ENCODE results near the gene MRPS18C. TPM values are rescaled to one million over a fixed set of nuclear protein-coding genes. Genes with fewer than 3 reads are reported as not detected.
"Not testable (repeated sequence)": the region's sequence is repeated elsewhere in the genome, so short reads cannot be mapped to it uniquely, and the experiment has no call there.

MRPS18C gene
- 19.9 TPM for total RNA-seq

DNA sequence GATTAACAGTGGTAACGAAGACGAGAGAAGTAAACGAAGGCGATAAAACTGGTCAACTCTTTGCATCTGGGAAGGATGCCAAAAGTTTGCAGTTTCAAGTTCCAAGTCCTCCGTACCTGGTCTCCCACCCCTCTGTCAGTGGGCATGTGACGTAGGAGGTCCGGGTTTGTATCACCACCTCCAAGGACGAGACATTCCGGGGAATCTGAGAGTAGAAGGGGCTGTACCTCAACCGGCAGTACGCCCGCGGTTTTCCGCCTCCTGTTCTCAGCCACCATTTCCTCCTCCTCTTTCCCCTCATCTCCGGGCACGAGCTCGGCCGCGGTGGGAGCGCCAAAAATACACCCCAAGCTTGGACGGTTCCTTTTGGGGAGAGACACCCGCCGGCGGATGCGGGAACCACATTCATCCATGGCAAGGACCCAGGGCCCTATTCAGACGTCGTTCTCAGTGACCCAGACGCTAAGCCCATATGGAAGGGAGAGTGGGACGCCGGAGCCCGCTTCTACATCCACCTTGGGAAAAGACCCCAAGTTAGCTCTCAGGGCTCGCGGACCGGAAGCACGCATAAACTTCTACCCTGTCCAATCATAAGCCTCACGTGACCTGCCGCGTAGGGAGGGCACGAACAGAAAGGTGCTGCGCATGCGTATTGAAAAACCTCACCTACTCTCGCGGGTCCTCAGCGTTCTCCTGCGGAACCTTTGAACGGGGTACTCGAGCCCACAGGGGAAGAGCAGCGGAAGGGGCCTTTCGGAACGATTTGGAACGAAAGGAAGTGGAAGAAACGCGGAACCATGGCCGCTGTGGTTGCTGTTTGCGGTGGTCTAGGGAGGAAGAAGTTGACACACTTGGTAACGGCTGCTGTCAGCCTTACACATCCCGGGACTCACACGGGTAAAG, at the start of gene MRPS18C, which contains the start of gene HELQ:
Gene MRPS18C, plus strand, starts transcription at position 778 of the 903 bp plus-strand sequence. Its CDS starts 20 bp downstream, at position 798.
Gene HELQ, minus strand, starts transcription at position 543 of the 903 bp plus-strand sequence. Its CDS starts 130 bp downstream, at position 413.
- DNase-seq = peak; percentile 99

DNA sequence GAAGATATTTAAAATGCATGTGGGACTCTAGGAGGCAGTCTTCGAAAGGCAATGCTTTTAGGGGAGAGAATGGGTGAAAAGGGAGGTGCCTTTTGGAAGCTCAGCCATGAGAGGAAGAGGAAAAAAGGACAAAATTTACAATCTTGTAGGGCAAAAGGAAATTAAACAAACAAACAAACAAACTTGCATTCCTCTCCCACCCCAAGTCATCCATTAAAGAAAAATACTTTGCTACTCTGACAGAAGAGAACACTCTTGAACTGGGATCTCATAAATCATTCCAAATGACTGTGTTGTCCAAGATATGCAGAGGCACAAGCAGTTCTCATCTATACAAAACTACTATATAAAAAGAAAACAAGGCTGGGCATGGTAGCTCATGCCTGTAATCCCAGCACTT, 47.0 kb upstream of the MRPS18C start:
- no peak for DNase-seq

DNA sequence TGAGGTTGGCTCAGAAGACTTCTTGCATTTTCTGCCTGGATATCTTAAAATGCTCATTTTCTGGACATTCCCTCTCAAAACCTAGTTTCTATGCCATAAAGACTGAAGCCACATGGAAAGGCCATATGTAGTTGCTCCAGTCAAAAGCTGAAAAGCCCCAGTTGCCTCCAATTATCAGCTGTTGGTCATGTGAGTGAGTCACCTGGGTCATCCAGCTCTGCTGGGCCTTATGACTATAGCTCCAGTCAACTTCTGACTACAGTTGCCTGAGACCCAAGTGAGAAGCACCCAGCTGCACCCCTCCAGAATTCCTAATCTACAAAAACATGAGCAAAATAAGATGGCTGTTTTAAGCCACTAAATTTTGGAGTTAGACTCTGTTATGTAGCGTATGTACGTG, 42.2 kb upstream of the MRPS18C start:
- no peak for DNase-seq

DNA sequence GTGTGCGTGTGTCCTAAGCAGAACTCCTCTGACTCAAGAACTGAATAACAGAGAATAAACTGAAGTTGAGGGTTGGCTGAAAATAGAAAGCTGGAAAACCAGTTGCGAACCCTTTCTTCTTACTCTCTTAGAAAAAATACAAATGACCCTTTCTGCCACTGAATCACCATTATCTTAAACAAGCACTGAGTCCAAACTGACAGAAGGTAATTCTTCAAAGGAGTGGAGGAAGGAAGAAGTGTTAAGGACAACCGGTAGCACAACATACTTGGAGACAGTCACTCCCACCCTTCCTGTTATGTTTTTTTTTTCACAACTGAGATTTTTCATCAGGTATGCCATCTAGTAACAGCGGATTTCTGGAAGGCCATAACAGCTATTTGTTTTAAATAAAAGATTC, 38.3 kb upstream of the MRPS18C start:
- DNase-seq = no peak

DNA sequence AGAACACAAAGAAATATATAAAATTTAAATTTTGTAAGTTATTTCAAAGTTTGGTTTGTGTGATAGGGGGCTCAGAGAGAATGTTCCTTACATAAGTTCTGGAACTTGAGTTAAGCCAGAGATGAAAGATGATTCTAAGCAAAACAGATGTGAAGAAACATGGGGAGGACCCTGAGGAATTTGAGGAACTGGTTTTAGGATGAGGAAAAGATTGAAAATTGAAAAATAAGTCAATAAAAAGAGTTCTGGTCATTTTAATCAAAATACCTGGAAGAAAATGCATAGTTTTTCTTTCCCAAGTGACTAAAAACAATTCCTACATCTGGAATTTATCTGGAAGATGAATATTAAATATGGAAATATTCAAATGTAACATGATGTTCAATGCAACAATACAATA, 37.6 kb upstream of the MRPS18C start:
- no peak for DNase-seq

DNA sequence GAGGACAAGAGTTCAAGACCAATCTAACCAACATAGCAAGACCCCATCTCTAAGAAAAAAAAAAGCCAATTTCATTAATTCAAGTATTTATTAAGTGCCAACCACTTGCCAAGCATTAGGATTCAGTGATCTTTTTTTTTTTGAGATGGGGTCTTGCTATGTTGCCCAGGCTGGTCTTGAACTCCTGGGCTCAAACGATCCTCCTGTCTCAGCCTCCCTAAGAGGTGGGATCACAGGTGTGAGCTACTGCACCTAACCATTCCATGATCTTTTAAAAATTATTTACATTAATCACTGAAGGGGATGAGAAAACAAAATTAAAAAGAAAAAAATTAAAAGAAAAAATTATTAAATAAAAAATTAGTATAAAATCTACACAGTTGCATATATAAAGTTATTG, 24.7 kb upstream of the MRPS18C start:
- DNase-seq = no peak

DNA sequence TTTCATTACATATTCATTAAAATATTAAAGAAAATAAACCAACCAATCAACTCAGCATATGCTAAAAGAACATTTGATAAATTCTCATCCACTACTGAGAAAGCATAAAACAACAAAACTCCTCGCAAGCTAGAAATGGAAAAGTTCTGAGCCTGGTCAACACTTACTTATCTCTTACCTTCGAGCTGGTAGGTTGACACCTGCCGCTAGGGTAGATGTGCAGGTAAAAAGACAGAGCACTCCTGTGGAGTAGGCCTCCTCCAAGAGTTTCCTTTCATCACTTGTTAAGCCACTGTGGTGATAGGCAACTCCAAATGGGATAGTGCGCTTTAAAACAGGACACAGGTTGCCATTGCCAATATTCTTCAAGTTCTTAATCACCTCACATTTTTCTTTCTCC, 19.2 kb upstream of the MRPS18C start:
- no peak for DNase-seq

DNA sequence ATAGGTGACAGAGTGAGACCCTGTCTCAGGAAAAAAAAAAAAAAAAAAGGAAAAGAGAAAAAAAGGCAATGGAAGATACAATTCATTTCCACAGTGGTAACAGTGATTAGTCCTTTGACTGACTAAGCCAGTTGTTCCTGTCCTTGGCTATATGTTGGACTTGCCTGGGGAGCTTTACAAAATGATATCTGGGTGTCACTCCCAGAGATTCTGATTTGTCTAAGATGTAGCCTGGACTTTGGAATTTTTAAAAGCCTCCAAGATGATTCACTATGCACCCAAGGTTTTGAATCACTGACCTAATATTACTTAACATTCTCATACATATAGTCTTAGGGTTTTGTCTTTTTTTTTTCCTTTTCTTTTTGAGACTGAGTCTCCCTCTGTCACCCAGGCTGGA, 17.1 kb upstream of the MRPS18C start:
- no peak for DNase-seq

DNA sequence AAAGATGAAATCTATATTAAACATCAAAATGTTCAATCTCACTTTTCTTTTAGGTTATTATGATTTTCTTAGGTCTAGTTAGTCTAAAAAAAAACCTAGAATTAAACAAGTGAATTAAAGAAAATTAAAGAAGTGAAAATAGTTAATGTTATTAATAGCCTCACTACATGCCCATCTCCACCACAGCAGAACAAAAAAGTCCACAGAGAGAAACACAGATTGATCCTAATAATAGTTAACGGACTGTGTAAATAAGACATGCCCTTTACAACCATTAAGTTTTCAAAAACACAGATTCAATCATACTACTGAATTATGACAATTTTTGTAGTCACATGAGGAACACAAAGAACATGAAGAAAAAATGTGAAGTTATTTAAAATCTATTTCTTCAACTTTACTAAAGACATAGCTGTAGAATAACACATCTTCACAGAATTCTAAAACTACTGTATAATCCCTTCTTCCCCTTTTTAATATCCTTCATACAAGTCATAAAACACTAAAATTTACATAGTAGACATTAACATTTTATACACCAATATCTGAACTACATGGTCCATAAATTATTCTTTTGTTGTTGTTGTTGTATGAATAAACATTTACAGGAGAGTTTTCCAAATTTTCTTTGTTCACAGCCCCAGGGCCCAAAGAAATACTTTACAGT, 15.6 kb upstream of the MRPS18C start:
- no peak for DNase-seq

DNA sequence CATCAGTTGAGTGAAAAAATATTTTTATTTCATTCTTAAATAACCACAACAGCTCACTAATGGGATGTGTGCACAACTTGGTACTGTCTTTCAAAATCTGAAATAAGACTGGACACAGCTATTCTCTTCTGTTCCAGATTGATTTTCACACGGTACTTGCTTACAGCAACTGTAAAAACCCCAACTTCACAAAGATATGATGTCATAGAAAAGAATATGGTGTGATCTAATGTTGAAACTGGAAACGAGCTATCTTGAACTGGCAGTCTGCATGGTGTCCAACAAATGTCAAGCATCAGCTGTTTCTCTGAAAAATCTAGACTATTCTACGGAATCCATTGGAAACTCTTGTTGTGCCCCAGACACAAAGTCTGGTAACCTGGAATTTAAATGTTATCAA, 15.0 kb upstream of the MRPS18C start:
- DNase-seq = no peak

DNA sequence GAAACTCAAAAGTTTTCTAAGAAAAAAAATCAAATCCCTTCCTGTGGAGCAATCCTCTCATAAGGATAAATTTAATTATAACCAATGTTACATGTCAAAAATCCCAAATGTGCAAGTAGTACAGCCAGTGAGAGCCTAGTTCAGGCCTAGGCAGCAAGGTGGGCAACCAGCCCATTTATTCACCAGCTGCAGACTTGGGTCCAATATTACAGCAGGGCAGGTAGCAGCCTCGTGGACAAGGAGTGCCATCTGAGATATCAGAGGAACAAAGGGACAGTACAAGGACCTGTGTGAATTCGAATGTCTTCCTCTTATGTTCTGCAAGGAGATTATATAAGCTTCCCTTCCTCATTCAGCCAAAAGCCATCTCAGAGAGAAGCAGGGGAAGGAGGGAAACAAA, 6.8 kb upstream of the MRPS18C start:
- no peak for DNase-seq

DNA sequence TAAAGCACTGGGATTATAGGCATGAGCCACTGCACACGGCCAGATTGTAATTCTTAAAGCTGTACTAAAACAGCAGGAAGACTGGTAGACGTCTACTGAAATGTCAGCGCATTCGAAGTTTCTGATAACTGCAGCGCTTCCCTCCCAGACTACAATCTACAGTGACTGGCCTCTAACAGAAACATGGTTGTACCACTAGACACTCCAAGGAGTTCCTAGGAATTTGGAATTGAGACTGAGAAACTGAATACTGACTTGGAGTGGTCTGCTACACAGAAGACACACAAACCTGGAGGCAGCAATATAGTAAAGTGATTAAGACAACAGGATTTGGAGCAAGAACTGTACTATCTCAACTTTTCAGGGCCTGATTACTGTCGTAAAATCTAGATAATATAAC, 1.2 kb upstream of the MRPS18C start:
- DNase-seq = peak; percentile 25

DNA sequence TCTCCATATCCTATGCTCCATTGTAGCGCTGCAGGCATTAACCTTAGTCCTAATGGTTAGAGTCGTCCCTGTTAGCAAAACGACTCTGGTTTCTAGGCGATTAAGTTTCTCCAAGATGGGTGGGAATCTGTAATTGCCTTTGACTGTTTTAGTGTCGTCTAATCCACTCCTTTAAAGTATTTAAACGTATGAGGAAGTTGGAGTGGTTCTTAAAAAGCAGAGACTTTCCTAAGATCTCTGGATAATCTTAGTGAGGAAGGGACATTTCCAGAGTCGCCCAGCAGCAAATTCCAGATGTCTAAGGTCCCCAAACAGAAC, 285 bp downstream of the MRPS18C start:
- DNase-seq = no peak

DNA sequence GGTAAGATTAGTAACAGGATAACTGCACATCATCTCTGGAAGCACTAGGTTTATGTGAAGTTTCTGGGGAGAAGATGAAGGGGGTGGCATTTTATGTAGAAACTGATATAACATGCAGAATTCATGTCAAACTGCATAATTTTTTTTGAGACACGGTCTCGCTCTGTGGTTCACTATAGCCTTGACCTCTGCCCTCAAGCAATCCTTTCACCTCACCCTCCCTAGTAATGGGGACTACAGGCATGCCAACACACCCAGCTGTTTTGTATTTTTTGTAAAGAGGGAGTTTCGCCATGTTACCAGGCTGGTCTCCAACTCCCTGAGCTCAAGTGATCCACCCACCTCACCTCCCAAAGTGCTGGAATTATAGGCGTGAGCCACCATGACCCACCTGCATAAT, 17.6 kb downstream of the MRPS18C start:
- DNase-seq = no peak

DNA sequence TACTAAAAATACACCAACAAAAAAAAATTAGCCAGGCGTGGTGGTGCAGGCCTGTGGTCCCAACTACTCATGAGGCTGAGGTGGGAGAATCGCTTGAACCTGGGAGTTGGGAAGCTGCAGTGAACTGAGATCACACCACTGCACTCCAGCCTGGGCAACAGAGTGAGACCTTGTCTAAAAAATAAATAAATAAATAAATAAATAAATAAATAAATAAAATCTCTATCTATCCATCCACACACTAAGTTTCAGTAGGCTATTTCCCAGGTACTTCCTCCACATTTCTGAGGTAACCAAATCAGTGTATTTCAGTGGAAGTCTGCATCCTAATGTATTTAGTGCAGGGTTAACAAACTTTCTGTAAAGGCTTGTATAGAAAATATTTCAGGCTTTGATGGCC, 18.1 kb downstream of the MRPS18C start:
- no peak for DNase-seq

DNA sequence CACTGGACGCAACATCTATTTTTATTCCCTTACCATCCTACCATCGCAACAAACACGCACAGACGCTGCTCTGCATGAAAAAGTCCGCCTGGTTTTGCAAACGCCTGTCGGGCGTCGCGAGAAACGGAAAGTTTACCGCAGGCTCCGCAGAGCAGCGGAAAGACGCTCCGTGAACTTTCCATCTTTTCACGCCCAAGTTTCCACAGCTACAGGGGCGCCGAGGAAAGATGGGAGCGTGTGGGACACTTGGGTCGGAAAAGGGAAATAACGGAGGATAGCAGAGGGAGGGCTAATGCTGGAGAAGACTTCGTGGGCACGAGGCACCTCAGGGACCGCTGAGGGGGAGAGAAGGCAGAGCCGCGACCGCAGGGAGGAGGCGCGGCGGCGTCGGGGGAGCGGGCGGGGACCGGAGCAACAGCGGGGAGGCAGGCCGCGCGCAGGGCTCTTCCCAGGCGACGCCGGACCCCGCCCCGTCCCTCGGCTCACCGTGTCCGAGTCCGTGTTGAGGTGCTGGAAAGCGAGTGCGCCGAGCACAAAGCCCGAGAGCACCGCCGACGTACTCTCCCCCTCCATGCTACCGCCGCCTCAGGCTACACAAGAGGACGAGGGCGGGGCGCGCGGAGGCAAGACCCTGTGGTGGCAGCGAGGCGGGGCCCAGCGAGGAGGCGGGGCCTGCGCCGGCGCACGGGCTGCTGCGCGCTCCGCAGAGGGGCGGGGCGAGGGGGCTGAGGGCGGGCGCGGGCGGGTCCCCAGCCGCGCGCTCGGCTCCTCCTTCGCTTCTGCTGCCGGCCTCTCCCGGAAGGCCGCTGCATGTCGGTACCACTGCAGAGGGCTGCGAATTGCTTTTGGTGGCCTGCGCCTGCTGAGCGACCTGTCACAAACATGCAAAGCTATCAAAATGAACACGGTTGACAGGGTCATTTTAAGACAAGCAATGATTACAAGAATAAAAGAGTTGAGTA, 28.9 kb downstream of the MRPS18C start, which contains the start of gene ABRAXAS1:
Gene ABRAXAS1, minus strand, starts transcription at position 601 of the 962 bp plus-strand sequence. Its CDS starts 28 bp downstream, at position 573.
- peak; percentile 84 for DNase-seq

DNA sequence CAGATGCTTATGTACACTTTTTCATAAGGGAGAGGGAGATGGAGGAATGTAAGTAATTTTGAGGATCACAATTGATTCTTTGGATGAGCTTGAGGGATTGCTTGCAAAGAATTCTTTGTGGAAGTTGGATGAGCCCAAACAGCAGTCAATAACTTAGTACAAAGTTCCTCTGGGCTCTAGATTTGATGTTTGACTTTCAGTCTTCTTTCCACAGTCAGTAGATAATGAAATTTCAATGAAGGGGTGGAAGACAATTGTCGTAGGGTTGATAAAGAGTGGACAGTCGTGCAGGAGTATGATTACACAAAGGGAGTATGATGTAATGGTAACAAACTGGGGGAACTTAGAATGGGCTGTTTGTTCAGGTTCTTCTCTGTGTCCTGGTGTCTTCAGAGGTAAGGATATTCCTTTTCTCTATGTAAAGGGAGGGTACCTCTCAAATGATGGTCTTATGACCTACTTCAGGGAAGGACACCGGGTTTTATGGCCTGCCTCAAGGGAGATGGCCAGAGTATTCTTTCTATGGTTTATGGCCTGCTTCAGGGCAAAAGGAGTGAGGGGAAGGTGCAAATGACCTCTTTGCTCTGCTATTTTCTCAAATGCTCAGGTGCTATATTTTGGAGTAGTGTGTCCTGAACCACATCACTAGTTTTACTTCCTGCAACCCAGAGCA, 30.7 kb downstream of the MRPS18C start:
- DNase-seq = no peak

DNA sequence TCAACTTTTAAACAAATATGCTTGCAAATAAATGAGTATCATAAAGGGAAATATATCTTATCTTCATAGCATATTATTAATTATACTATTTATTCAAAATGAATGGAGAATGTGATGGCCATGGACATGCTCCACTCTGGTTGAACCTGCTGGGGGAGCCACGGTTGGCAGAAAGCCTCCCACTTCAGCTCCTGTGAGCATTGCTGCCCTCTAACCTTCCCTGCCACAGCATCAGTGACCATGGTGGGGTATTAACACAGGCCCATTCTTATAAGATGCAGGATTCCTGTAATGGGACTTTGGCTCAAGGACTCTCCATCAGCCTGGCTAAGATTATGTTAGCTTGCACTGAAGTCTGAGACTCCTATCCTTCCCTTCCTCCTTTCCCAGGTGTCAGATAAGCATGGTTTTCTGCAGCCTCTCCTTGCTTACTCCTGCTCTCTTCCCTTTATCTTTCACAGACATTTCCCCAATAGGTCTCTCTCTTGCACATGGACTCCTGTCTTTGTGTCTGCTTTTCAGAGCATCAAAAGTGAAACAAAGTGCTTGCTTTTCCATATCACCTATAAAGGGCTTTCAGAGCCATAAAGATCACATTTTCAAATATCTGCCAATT, 34.0 kb downstream of the MRPS18C start:
- no peak for DNase-seq

DNA sequence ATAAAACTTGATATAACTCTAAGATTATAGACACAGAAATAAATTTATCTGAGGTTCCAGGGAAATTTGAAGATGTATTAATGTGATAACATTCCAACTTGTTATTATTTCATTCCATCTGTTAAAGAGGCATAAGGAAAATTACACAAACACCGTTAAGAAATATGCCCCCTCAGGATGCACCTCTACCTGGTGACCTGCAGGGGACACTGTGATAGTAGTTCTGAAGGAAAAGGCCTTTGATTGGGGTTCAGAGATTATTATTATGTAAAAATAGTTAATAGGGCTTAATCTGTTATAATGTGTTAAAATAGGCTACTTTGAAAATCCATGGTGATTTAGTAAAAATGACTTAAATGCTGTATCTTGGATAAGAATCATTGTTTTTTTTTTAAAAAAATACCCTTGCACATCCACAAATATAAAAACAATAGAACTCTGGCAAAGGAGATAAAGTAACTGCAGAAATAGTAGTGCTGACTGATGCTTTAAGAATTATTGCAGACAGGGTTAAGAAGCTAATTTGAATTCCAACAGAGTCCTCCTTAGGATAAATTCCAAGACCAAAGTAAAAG, 35.1 kb downstream of the MRPS18C start:
- DNase-seq = no peak

DNA sequence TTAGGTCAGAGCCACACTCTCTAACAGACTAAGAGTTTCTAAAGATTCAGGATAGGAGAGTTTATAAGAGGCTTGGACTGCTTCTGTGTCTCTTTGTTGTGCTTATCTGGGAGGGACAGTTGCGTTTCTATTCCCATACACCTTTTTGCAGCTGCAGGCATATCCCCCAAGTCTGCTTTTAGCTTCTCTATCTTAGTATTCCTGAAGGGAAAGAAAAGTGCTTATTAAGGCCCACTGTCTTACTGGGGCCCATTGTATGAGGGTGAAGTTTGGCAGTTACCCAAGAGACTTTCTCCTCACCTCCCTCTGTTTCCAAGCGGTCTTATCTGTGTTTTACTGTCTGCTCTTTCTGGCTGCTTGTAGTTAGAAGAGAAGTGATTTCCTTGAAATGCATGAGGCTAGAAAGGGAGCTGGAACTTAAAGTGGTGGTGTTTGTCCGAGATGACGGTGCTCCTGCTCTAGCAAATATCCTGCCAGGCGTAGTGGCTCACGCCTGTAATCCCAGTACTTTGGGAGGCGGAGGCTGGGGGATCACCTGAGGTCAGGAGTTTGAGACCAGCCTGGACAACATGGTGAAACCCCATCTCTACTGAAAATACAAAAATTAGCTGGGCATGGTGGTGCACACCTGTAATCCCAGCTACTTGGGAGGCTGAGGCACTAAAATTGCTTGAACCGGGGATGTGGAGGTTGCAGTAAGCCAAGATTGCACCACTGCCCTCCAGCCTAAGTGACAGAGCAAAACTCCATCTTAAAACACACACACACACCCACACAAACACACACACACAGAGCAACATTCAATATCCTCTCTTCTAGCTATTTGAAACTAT, 40.4 kb downstream of the MRPS18C start:
- DNase-seq = not testable (repeated sequence)
